IMR-90 (cell line): ENCODE data around the gene CXCL9.
A peak's percentile ranks its signal among the peaks of the same experiment; 100 is the strongest.

ENCODE experiments used
- CHD1 ChIP-seq: IDR thresholded peaks from 2 replicates; pipeline ENCODE4 v1.6.1; 2012; ENCODE audit warnings: low read depth, low read length, improper control_type of control experiment
- MAFK ChIP-seq: IDR thresholded peaks from 2 replicates; pipeline ENCODE4 v1.6.1; 2012; ENCODE audit warnings: low read depth, low read length, improper control_type of control experiment
- MAZ ChIP-seq: IDR thresholded peaks from 2 replicates; pipeline ENCODE4 v1.6.1; 2012; ENCODE audit warnings: low read depth, mild to moderate bottlenecking, low read length, improper control_type of control experiment, moderate library complexity, borderline replicate concordance
- POLR2A ChIP-seq: IDR thresholded peaks from 2 replicates; pipeline ENCODE4 v1.6.1; 2012; ENCODE audit warnings: mild to moderate bottlenecking, low read depth, low read length
- RAD21 ChIP-seq: IDR thresholded peaks from 2 replicates; pipeline ENCODE4 v1.6.1; 2012; ENCODE audit warnings: low read length, improper control_type of control experiment
- SMC3 ChIP-seq: fragments of 150-350 bp; IDR thresholded peaks from 2 replicates; pipeline ENCODE4 v1.6.1; 2016; ENCODE audit warnings: low read depth, mild to moderate bottlenecking, antibody characterized with exemption, low read length, moderate library complexity
- TF ChIP-seq, protein P1 (sequence below): fragments of 150-350 bp; IDR thresholded peaks from 2 replicates; pipeline ENCODE4 v1.6.1; 2017; ENCODE audit warnings: mild to moderate bottlenecking, antibody characterized with exemption, low read length, low read depth
- TF ChIP-seq, protein P2 (sequence below): conservative IDR thresholded peaks from 2 replicates; pipeline ENCODE4 v1.5.1; 2012; ENCODE audit warnings: mild to moderate bottlenecking, low read depth, low read length, improper control_type of control experiment
- TF ChIP-seq, protein P3 (sequence below): fragments of 150-350 bp; IDR thresholded peaks from 2 replicates; pipeline ENCODE4 v1.6.1; 2016; ENCODE audit warnings: low read depth, mild to moderate bottlenecking, low read length, moderate library complexity, borderline replicate concordance

DNA sequence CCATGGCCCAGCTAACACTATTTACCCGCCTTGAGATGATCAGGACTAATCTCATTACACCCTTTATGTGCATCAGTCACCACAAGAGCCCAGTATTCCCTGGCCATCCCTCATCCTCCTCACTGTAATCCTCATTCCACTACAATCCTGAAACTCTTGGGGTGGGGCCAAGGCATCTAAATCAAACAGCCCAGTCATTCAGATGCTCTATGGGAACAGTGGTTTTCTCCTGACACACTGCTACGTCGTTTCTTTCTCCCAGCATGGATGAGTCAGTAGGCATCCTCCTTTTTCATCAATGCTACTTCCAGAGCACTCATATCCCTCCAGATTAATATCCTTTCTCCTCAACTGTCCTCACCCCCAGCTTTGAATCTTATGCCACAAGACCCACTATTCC, 22.2 kb downstream of the CXCL9 start:
- TF ChIP-seq, protein P1, sequence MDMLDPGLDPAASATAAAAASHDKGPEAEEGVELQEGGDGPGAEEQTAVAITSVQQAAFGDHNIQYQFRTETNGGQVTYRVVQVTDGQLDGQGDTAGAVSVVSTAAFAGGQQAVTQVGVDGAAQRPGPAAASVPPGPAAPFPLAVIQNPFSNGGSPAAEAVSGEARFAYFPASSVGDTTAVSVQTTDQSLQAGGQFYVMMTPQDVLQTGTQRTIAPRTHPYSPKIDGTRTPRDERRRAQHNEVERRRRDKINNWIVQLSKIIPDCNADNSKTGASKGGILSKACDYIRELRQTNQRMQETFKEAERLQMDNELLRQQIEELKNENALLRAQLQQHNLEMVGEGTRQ = no peak
- TF ChIP-seq POLR2A (no peak), MAFK (0 out of 2 replicates have a peak, but pooled peaks have one; percentile 31), MAZ (no peak), RAD21 (no peak), CHD1 (no peak), SMC3 (no peak)
- TF ChIP-seq, protein P2, sequence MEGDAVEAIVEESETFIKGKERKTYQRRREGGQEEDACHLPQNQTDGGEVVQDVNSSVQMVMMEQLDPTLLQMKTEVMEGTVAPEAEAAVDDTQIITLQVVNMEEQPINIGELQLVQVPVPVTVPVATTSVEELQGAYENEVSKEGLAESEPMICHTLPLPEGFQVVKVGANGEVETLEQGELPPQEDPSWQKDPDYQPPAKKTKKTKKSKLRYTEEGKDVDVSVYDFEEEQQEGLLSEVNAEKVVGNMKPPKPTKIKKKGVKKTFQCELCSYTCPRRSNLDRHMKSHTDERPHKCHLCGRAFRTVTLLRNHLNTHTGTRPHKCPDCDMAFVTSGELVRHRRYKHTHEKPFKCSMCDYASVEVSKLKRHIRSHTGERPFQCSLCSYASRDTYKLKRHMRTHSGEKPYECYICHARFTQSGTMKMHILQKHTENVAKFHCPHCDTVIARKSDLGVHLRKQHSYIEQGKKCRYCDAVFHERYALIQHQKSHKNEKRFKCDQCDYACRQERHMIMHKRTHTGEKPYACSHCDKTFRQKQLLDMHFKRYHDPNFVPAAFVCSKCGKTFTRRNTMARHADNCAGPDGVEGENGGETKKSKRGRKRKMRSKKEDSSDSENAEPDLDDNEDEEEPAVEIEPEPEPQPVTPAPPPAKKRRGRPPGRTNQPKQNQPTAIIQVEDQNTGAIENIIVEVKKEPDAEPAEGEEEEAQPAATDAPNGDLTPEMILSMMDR = no peak
- TF ChIP-seq, protein P3, sequence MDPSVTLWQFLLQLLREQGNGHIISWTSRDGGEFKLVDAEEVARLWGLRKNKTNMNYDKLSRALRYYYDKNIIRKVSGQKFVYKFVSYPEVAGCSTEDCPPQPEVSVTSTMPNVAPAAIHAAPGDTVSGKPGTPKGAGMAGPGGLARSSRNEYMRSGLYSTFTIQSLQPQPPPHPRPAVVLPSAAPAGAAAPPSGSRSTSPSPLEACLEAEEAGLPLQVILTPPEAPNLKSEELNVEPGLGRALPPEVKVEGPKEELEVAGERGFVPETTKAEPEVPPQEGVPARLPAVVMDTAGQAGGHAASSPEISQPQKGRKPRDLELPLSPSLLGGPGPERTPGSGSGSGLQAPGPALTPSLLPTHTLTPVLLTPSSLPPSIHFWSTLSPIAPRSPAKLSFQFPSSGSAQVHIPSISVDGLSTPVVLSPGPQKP = no peak
